GM13976 (cell line): ENCODE data around the gene MAPK14.

Source experiments
- DNase-seq: peaks from one replicate; pipeline ENCODE4 v3.0.0; 2012; ENCODE audit warnings: low spot score
- in situ Hi-C: fragments of 300-500 bp; cut with MboI; formaldehyde crosslinking; loops from one replicate; pipeline ENCODE4 v1.12.0; 2022; ENCODE audit warnings: low sequenced_read_pairs, mixed read lengths, inconsistent platforms; ENCODE audit not compliant: unreplicated experiment
- TF ChIP-seq, protein P1 (sequence below): IDR thresholded peaks from 2 replicates; pipeline ENCODE4 v1.5.1; 2012; ENCODE audit warnings: borderline replicate concordance, mild to moderate bottlenecking; ENCODE audit not compliant: insufficient read depth; ENCODE audit errors: extremely low read depth, missing control alignments, control extremely low read depth

The MAPK14 gene

DNA sequence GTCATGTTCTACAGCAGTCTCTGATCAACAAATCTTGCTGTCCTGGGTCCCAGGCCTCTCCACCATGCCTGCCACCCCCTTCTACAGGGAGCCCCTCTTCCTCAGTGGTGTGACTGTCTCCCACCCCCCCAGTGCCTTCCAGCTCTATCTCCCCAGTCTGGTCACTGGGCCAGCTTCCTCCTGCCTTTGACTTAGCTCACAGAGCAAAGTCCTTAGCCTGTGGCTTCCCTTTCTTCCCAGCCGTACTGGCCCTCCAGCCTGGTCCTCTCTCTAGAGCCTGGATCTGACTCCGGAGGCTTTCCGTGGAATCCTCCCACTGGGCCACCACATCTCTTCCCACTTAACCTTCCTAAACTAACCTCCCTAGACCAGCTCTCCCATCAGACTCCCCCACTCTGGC lies 119.7 kb downstream of the MAPK14 start:
- in situ Hi-C loops = no loop called here
- DNase-seq = no peak
- TF ChIP-seq, protein P1, sequence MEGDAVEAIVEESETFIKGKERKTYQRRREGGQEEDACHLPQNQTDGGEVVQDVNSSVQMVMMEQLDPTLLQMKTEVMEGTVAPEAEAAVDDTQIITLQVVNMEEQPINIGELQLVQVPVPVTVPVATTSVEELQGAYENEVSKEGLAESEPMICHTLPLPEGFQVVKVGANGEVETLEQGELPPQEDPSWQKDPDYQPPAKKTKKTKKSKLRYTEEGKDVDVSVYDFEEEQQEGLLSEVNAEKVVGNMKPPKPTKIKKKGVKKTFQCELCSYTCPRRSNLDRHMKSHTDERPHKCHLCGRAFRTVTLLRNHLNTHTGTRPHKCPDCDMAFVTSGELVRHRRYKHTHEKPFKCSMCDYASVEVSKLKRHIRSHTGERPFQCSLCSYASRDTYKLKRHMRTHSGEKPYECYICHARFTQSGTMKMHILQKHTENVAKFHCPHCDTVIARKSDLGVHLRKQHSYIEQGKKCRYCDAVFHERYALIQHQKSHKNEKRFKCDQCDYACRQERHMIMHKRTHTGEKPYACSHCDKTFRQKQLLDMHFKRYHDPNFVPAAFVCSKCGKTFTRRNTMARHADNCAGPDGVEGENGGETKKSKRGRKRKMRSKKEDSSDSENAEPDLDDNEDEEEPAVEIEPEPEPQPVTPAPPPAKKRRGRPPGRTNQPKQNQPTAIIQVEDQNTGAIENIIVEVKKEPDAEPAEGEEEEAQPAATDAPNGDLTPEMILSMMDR = no peak

DNA sequence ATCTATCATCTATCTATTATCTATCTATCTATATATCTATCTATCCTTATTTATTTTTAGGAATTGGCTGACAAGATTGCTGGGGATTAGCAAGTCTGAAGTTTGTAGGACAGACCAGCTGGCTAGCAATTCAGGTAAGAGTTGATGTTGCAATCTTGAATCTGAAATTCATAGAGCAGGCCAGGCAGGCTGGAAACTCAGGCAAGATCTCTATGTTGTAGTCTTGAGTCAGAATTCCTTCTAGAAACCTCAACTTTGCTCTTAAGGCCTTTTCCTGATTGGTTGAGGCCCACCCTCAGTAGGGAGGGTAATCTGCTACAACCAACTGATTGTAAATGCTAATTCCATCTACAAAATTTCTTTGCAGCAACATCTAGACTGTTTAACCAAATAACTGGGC lies 121.9 kb downstream of the MAPK14 start:
- TF ChIP-seq, protein P1 = no peak
- no peak for DNase-seq
- in situ Hi-C loops = no loop called here

DNA sequence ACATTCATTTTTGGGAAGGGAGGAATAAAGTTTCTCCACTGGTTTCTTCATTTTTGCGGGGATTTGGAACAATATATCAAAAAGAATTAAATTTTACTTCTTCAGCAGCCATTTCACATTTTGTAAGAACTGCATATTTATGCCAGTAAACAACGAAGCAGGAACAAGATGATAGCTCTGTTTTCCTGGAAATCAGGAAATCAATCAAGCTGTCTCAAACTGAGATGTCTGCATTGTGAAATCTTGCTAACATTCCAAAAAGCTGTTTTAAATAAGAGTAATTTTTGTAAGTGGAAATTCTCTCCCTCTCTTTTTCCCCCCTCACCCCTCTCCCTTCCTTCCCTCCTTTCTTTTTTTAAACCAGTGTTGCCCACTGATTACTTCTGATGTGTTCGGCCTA lies 122.7 kb downstream of the MAPK14 start:
- TF ChIP-seq, protein P1 = no peak
- in situ Hi-C loops = no loop called here
- no peak for DNase-seq

DNA sequence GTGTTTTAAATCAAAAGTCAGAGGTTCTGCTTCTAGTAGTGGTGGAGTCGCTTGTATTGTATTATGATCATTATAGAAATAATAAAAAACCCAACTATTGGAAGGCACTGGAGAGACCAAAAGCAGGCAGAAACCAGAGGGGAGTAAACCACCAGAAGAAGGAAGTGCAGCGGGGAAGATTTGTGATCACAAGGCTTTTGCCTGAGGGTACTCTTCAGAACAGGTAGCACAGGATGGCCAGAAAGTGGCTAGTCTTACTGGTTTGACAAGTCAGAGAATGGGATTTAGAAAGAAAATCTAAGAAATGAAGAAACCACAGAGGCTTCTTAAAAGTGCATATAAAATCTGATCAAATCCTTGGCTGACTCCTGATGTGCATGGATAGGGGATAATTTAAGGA lies 126.7 kb downstream of the MAPK14 start:
- TF ChIP-seq, protein P1 = no peak
- in situ Hi-C loops = no loop called here
- no peak for DNase-seq

DNA sequence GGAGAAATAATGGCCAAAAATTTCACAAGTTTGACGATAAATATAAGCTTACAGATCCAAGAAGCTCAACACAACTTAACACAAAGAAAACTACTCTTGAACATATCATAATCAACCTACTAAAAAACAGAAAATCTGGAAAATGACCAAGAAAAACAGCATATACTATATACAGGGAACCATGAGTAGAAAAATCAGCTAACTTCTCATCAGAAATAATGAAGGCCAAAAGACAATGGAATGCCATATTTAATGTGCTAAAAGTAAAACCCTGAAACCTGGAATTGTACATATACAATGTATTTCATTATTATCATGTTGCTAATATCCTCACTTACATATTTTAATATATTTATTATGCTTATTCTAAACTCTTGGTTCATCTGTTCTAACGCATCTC lies 128.1 kb downstream of the MAPK14 start:
- TF ChIP-seq, protein P1 = no peak
- in situ Hi-C loops = no loop called here

DNA sequence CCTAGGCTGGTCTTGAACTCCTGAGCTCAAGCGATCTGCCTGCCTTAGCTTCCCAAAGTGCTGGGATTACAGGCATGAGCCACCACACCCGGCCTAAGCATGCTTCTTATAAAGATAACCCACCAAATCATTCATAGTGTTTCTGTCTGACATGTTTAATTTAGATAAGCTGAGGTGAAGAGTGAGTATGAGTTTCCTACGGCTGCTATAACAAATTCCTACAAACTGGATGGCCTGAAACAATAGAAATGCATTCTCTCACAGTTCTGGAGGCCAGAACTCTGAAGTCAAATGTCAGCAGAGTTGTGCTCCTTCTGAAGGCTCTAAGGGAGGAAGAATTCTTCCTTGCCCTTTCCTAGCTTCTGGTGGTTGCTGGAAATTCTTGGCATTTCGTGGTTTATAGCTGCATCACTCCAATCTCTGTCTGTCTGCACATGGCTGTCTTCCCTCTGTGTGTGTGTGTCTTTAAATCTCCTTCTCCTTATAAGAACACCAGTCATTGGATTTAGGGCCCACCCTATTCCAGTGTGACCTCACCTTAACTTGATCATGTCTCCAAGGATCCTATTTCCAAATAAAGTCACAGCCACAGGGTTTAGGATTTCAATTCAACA lies 132.6 kb downstream of the MAPK14 start:
- TF ChIP-seq, protein P1 = no peak
- no peak for DNase-seq
- in situ Hi-C loops = no loop called here

More for the DNA sequence above, 128.1 kb downstream of the MAPK14 start:
- DNase-seq = no peak
